MG63 (cell line): ENCODE measurements around the gene AP1S3. TPM values are rescaled to one million over a fixed set of nuclear protein-coding genes. Genes with fewer than 3 reads are reported as not detected.
"Not testable (repeated sequence)": the region's sequence is repeated elsewhere in the genome, so short reads cannot be mapped to it uniquely, and the experiment has no call there.

ENCODE experiments used
- DNase-seq: peaks from one replicate; pipeline ENCODE4 v3.0.0-alpha.2; 2020
- H3K27me3 ChIP-seq: fragments of 250-450 bp; sonication (Bioruptor Pico); 2 replicates; pipeline ENCODE4 v1.5.1; 2020; ENCODE audit warnings: mild to moderate bottlenecking, moderate library complexity
- H3K36me3 ChIP-seq: fragments of 250-450 bp; sonication (Bioruptor Pico); 2 replicates; pipeline ENCODE4 v1.5.1; 2020; ENCODE audit warnings: mild to moderate bottlenecking, moderate library complexity
- H3K4me3 ChIP-seq: fragments of 250-450 bp; sonication (Bioruptor Pico); 2 replicates; pipeline ENCODE4 v1.5.1; 2020; ENCODE audit warnings: mild to moderate bottlenecking, moderate library complexity
- H3K9me3 ChIP-seq: fragments of 250-450 bp; sonication (Bioruptor Pico); 2 replicates; pipeline ENCODE4 v1.5.1; 2020; ENCODE audit warnings: mild to moderate bottlenecking, moderate library complexity
- total RNA-seq: library from RNA; depleted of rRNA; stranded (reverse); fragments of >200 nt; shearing (Covaris generic); gene quantifications from 2 replicates; pipeline ENCODE4 v1.2.3, GENCODE V29; 2014; ENCODE audit warnings: low replicate concordance

The AP1S3 gene
- total RNA-seq, 1 experiment from 2014 or later: 22.2 TPM

DNA sequence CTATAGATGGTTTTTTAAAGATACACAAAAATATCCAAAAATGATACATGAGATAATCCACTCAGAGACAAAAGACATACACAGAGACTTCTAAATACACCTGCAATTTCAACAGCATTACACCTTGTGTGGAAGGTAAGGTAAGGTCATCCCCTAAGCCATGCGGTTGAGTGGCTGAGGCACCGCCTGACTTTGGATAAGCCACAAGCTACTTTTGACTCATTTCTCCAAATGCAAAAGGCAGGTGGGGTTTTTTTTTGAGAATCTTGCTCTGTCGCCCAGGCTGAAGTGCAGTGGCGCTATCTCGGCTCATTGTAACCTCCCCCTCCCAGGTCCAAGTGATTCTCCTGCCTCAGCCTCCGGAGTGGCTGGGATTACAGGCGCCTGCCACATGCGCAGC is 13.1 kb downstream of the AP1S3 start:
- DNase-seq: no peak
- H3K36me3 ChIP-seq: no peaks in the 10 kb centered on the region; the same call in 1 of the 2 replicates
- no peak overlapping the region for H3K4me3 ChIP-seq
- H3K9me3 ChIP-seq: no peaks in the 10 kb centered on the region
- H3K27me3 ChIP-seq: no peaks in the 10 kb centered on the region

DNA sequence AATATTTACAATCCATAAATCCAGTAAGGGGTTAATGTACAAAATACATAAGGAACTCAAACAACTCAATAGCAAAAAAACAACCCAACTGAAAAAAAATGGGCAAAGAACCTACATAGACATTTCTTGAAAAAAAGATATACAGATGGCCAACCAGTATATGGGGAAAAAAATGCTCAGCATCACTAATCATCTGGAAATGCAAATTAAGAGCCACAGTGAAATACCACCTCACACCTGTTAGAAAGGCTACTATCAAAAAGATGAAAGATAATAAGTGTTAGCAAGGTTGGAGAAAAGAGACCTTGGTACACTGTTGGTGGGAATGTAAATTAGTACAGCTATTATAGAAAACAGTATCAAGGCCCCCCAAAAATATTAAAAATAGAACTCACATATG is 14.6 kb downstream of the AP1S3 start:
- H3K9me3 ChIP-seq: no peaks in the 10 kb centered on the region
- DNase-seq: no peak
- H3K36me3 ChIP-seq: no peaks in the 10 kb centered on the region; the same call in 1 of the 2 replicates
- H3K27me3 ChIP-seq: no peaks in the 10 kb centered on the region
- no peak overlapping the region for H3K4me3 ChIP-seq

DNA sequence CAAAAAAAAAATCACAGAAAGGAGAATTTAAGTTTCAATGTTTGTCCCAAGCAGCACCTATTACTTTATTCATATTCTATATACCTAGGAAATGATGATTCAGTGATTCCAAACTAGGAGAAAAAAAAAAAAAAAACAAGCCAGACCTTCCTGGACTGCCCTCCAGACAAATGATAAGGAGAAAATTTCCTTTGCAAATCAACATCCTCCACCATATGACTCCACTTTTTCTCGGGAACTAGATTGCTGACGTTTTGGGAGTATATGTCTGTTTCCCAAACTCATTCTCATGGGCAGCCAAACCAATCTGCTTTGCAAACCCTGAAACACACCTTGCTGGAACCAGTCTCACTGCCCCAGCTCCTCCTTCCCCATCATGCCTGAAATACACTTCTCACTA is 16.8 kb downstream of the AP1S3 start:
- H3K27me3 ChIP-seq: no peaks in the 10 kb centered on the region
- no peak for DNase-seq
- H3K36me3 ChIP-seq: no peaks in the 10 kb centered on the region
- H3K4me3 ChIP-seq: no peak overlapping the region
- no peaks in the 10 kb centered on the region for H3K9me3 ChIP-seq

DNA sequence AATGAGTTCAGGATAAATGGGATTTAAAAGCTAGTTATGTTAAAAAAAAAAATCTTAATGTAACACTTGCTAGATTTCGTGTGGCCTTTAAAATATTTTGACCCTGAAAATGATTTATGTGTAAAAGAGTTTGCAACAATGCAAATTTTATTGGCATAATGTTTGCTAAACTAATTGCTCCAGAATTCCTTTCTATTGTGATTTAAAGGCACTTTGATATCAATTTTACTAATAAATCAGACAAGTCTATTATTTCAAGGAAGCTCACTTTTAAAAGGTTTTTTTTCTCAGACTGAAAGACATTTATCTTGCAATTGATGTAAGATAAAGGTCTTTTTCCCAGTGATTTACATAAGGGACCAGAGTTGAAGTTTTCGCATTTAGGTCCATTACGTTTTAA is 17.5 kb downstream of the AP1S3 start:
- H3K9me3 ChIP-seq: no peaks in the 10 kb centered on the region
- H3K36me3 ChIP-seq: no peaks in the 10 kb centered on the region
- H3K4me3 ChIP-seq: no peak overlapping the region
- no peak for DNase-seq
- no peaks in the 10 kb centered on the region for H3K27me3 ChIP-seq

DNA sequence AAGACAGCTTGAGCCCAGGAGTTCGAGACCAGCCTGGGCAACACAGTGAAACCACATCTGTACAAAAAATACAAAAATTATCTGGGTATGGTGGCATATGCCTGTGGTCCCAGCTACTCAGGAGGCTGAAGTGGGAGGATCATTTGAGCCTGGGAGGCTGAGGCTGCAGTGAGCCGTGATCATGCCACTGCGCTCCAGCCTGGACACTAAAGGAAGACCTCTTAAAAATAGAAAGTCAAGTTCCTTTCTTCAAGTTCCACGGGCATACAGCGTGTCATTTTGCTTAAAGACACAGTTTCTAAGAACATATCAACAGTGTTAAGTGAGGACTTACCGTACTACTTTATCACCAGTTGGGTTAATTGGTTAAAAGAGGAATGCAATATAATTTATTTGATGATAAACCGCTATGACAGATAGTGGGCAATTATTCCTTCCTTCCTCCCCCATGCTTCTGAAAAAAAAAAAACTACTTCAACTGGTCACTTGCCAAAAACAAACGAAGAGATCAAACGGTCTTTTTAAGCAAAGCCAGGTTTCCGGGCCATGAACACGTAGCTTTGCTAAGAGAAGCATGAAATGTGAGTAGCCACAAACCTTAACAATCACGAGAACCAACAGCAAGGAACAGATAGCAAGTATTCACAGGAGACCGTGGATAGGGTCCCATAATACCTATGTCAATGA is 21.4 kb downstream of the AP1S3 start:
- Histone ChIP-seq H3K9me3 (no peaks in the 10 kb centered on the region), H3K4me3 (no peak overlapping the region)
- no peak for DNase-seq

DNA sequence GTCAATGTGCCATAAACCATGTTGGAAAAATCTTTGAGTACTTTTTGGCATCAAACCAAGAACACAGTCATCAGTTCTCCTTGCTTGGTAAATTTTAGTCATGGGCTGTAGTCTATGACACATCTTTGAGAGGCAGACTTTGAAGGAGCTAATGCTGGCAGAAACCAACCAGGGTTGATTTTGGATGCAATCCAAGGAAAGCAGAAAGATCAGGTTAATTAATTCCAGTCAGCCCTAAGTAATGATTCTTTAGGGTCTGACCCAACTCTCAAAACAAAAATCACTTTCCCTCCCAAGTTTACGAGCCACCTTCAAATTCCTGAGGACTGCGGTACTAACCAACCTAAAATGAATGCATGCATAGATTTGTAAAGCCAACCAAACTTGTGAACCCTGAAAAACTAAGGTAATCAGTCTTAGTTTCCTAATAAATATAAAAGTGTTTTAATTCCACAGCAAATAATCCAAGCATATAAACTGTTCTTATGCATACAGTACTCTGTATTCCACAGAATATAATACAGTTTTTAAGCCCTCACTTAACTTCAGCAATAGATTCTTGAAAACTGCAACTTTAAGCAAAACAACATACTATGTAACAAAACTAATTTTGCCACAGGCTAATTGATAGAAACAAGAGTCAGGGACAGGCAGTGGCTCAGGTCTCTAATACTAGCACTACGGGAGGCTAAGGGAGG is 22.0 kb downstream of the AP1S3 start:
- no peaks in the 10 kb centered on the region for H3K36me3 ChIP-seq
- H3K9me3 ChIP-seq: no peaks in the 10 kb centered on the region
- H3K27me3 ChIP-seq: no peaks in the 10 kb centered on the region
- no peak overlapping the region for H3K4me3 ChIP-seq
- DNase-seq: peak; percentile 43

More for the DNA sequence above, 21.4 kb downstream of the AP1S3 start:
- H3K36me3 ChIP-seq: no peaks in the 10 kb centered on the region
- H3K27me3 ChIP-seq: no peaks in the 10 kb centered on the region

DNA sequence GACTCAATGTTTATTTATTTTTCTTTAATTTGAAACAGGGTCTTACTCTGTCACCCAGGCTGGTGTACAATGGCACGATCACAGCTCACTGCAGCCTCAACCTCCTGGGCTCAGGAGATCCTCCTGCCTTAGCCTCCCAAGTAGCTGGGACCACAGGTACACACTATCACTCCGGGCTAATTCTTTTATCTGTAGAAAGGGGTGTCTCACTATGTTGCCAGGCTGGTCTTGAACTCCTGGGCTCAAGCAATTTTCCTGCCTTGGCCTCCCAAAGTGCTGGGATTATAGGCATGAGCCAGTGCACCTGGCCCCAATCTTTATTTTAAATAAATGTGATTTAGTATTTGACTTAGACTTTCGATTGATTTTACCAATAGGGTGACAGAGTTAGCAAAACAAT is 22.6 kb downstream of the AP1S3 start:
- not testable (repeated sequence) for H3K27me3 ChIP-seq, H3K9me3 ChIP-seq, DNase-seq

DNA sequence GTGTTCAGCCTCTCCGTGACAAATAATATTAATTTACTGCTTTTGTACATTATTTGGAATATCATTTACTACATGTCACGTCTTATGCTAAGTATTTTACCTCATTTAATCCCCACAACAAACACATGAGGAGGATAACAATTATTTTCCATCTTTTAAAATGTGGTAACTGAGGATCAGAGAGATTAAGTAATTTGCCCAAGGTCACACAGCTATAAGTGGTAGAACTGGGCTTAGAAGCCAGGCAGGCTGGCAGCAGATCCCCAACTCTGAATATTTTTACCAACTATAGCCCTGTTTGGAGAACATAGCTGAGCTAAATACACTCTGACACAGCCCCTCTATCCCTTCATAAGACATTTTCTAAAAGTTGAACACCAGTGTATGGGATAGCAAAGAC is 24.1 kb downstream of the AP1S3 start:
- Histone ChIP-seq H3K4me3 (no peak overlapping the region), H3K9me3 (no peaks in the 10 kb centered on the region), H3K27me3 (no peaks in the 10 kb centered on the region), H3K36me3 (no peaks in the 10 kb centered on the region)
- no peak for DNase-seq

More for the DNA sequence above, 22.6 kb downstream of the AP1S3 start:
- H3K36me3 ChIP-seq, H3K4me3 ChIP-seq: not testable (repeated sequence)

DNA sequence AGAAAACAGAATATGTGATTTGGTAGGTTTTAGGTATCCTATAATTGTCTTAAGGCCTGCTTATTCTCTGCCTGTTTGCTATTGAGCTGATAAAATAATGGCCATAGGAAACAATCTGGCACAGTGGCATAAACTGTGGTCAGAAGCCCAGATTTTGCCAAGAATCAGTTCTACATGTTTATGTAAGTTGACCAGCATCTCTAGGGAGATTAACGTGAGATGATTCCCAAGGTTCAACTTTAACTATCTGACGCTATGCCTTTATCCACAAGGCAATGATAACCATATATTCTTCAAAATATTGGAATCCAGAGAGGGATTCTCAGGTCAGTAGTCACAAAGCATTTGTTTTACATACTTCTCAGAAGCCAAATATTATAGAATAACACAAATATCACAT is 25.6 kb downstream of the AP1S3 start:
- peak; percentile 68 for DNase-seq
- no peaks in the 10 kb centered on the region for H3K36me3 ChIP-seq
- no peaks in the 10 kb centered on the region for H3K27me3 ChIP-seq
- H3K4me3 ChIP-seq: no peak overlapping the region
- no peaks in the 10 kb centered on the region for H3K9me3 ChIP-seq

DNA sequence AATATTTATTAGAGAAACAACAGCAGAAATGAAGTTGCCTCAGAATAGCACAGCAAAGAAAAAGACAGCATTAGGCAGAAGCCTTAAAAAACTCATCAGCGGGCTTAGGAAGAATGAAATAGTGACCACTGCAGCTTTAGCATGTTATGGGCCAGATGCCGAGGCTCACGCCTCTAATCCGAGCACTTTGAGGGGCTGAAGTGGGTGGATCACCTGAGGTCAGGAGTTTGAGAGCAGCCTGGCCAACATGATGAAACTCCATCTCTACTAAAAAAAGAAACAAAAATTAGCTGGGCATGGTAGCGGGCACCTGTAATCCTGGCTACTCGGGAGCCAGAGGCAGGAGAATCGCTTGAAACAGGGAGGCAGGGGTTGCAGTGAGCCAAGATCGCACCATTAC is 32.4 kb downstream of the AP1S3 start:
- Histone ChIP-seq H3K27me3 (no peaks in the 10 kb centered on the region), H3K9me3 (no peaks in the 10 kb centered on the region), H3K4me3 (no peak overlapping the region), H3K36me3 (no peaks in the 10 kb centered on the region)
- no peak for DNase-seq

DNA sequence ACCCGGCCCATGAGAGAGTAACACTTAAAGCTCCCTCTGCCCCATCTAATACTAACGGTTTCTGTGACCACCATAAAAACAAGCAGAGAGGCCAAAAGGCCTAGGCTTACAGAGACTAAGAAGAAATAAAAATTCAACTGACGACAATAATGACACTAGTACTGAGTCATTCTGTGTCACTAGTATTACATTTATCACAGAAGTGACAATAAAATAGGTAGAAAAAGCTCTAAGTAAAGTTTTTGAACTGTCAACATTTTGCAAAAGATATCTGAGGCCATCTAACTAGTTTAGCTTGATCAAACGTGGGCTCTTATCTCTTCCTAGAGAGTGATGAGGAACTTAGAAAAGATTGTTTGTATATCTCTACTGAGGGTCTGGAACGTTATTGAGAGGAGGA is 35.6 kb downstream of the AP1S3 start:
- no peaks in the 10 kb centered on the region for H3K9me3 ChIP-seq
- H3K36me3 ChIP-seq: no peaks in the 10 kb centered on the region
- no peak for DNase-seq
- no peaks in the 10 kb centered on the region for H3K27me3 ChIP-seq
- H3K4me3 ChIP-seq: no peak overlapping the region

DNA sequence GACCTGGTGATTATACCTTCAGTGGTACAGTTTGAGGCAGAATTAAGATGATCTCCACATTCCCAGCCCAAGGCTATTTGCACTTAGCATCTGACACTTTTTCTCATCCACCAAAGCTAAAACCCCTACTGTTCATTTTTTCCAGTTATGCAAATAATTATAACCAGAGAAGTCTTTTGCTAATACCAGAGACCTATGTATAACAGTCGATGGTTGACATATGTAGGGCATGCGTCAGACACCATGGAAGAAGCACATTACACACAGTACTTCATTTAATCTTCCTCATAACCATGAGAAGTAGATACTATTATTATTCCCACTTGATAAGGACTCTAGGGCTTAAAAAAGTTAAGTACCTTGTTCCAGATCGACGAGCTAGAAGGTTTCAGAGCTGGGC is 36.5 kb downstream of the AP1S3 start:
- no peak for DNase-seq
- Histone ChIP-seq H3K9me3 (no peaks in the 10 kb centered on the region), H3K27me3 (no peaks in the 10 kb centered on the region), H3K4me3 (no peak overlapping the region), H3K36me3 (no peaks in the 10 kb centered on the region)

DNA sequence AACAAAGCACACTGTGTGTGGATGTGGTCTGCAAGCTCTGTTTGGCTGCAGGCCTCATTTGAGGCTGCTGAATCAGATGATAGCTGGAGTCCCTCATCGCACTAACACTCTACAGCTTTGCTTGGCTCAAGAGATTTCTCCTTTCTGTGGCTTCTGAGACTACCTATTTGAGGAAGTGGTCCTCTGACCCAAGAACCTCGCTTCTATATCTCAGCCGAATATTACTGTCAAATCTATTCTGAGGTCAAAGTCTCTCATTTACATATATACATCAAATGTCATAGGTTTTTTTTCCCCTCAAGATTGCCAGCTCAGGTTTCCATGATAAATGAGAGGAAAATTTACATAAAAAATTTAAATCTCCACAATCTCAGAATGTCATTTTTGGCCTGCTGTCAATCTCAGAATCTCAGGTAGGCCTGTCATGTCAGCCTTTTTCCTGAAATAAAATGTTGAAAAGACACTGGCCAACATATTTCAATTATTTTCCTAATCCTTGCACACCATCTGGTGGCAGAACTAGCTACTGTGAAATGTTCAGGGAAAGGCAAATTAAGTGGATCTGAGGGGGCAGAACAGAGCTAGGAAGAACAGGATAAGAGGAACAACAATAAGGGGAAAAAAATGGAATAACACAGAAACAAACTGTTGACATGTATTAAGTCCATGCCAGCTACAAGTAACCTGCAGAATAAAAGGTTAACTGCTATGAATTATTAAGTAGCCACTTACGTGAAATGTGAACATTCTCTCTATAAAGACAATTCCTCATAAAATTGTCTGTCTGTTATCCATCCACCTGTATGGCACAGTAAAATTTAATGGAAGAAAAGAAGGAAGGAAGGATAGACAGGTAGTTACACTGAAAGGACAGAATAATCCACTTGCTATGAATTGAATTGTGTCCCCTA is 39.3 kb downstream of the AP1S3 start:
- Histone ChIP-seq H3K4me3 (no peak overlapping the region), H3K36me3 (no peaks in the 10 kb centered on the region), H3K27me3 (no peaks in the 10 kb centered on the region), H3K9me3 (no peaks in the 10 kb centered on the region)
- DNase-seq: peak; percentile 16

DNA sequence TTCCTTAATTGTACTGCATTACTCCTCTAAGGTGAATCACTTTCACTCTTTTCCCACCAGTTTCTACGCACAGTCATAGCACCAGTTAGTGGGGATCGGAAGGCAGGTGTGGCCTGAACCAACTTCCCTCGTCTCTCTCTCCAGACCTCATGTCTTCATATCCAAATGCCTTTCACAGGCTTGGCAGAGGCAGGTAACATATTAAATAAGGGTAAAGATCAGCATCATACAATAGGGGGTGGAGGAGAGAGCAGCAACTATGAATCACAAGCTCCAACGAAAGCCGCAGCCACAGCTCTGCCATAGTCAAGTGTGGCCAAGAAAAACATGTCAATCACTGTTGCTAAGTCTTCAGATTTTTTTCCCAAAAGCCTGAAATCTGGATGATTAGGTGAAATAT is 40.3 kb downstream of the AP1S3 start:
- H3K9me3 ChIP-seq: peaks cover 1% of the 10 kb centered on the region; the same call in 1 of the 2 replicates
- H3K27me3 ChIP-seq: no peaks in the 10 kb centered on the region
- DNase-seq: peak; percentile 56
- no peak overlapping the region for H3K4me3 ChIP-seq
- no peaks in the 10 kb centered on the region; the same call in 1 of the 2 replicates for H3K36me3 ChIP-seq

DNA sequence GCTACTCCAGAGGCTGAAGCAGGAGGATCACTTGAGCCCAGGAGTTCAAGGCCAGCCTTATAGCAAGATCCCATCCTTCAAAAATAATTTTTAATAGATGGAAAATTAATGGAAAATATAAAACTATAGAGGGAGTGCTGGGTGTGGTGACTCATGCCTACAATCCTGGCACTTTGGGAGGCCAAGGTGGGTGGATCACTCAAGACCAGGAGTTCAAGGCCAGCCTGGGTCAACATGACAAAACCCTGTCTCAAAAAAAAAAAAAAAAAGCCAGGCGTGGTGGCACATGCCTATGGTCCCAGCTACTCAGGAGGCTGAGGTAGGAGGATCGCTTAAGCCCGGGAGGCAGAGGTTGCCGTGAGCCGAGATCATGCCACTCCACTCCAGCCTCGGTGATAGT is 48.0 kb downstream of the AP1S3 start:
- no peak for DNase-seq
- Histone ChIP-seq H3K36me3 (no peaks in the 10 kb centered on the region; the same call in 1 of the 2 replicates), H3K4me3 (no peak overlapping the region), H3K27me3 (no peaks in the 10 kb centered on the region), H3K9me3 (peaks cover 4% of the 10 kb centered on the region; the same call in 1 of the 2 replicates)

DNA sequence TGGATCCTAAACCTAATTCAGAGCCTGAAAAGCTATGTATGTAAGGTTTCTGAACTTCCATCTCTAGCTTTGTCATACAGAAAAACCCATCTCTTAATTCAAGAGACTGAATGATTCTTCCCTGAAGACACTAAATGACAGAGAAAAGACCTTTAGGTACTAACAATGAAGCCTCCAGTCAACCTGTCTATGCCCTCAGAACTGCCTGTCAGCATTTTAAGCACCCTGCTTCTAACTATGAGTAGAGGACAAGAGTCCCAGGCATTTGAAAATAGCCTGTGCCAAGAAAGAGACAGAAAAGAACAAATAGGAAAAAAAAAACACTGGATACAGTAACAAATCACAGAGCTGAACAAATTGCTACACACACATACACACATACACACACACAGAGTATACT is 48.6 kb downstream of the AP1S3 start:
- Histone ChIP-seq H3K9me3 (peaks cover 4% of the 10 kb centered on the region; the same call in 1 of the 2 replicates), H3K36me3 (no peaks in the 10 kb centered on the region; the same call in 1 of the 2 replicates), H3K4me3 (no peak overlapping the region), H3K27me3 (no peaks in the 10 kb centered on the region)
- DNase-seq: no peak

DNA sequence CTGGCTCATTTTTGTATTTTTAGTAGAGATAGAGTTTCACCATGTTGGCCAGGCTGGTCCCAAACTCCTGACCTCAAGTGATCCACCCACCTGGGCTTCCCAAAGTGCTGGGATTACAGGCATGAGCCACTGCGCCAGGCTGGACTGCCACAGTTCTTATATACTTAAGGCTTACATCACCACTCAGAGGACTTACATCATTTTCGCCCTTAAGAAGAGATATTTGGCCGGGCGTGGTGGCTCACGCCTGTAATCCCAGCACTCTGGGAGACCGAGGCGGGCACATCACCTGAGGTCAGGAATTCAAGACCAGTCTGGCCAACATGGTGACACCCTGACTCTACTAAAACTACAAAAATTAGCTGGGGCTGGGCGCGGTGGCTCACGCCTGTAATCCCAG is 49.3 kb downstream of the AP1S3 start:
- H3K36me3 ChIP-seq, DNase-seq, H3K27me3 ChIP-seq, H3K4me3 ChIP-seq, H3K9me3 ChIP-seq: not testable (repeated sequence)
